ENCODE results near the gene ALPI. TPM values are rescaled to one million over a fixed set of nuclear protein-coding genes. Genes with fewer than 3 reads are reported as not detected.

The ALPI gene
- total RNA-seq, 1 donor from 2014 or later: not detected

DNA sequence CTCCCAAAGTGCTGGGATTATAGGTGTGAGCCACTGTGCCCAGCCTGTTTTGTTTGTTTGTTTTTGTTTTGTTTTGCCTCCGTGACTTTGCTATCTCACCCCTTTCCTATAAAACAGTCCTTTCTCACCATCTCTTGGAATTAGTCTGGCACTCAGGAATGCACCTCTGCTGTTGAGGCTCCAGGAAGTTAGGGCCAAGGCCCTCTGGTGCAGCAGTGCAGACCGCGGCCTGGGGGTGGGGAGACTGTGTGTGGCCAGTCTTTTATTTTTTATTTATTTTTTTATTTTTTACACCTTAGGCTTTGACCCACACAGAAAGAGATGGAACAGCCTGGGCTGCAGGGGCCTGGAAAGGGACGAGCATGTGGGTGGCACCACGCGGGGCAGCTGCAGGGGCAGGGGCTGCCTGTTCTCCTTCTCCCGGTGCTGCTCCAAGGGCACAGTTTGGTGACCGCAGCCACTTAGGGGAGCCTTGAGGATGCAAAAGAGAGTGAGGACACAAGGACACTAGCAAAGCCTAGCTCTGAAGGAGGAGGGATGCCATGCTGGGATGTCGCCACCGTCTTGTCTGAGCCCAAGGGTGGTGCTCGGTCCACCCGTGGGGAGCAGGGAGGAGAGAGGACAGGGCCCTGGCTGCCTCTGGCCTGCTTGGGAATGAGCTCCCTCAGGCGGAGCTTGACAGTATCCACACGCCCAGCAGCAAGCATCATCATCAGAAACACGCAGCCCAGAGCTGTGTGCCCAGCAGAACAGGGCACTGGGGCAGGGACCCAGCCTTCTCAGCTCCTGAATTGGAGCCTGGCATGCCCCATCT is 19.4 kb upstream of the ALPI start:
- no peak overlapping the region for H3K4me3 ChIP-seq
- no peaks in the 10 kb centered on the region for H3K4me1 ChIP-seq
- ATAC-seq (no peak), DNase-seq (peak; percentile 57)
- intact Hi-C loops (cut with DNase I): loop anchor here (10.0 kb wide), 1 partner anchor 512 kb away; the partner anchor contains the start of gene NPPC
- no peak for TF ChIP-seq CTCF (IDR thresholded peaks at IDR 0.05)
- no peak overlapping the region for H3K27ac ChIP-seq
- H3K9me3 ChIP-seq: no peaks in the 10 kb centered on the region
- no peaks in the 10 kb centered on the region for H3K27me3 ChIP-seq
- H3K36me3 ChIP-seq: no peaks in the 10 kb centered on the region

GRCh38 chr2:232437195-232437571 is 18.8 kb upstream of the ALPI start:
- Histone ChIP-seq H3K27me3 (no peaks in the 10 kb centered on the region), H3K36me3 (no peaks in the 10 kb centered on the region), H3K27ac (no peak overlapping the region), H3K9me3 (no peaks in the 10 kb centered on the region), H3K4me1 (no peaks in the 10 kb centered on the region), H3K4me3 (no peak overlapping the region)
- peak; percentile 62 for DNase-seq
- TF ChIP-seq CTCF (IDR thresholded peaks at IDR 0.05): no peak
- no peak for ATAC-seq
- intact Hi-C loops (cut with DNase I): loop anchor here (10.0 kb wide), 1 partner anchor 512 kb away; the partner anchor contains the start of gene NPPC

GRCh38 chr2:232438091-232438490 is 17.9 kb upstream of the ALPI start:
- Histone ChIP-seq H3K27ac (no peak overlapping the region), H3K4me1 (no peaks in the 10 kb centered on the region), H3K36me3 (no peaks in the 10 kb centered on the region), H3K27me3 (no peaks in the 10 kb centered on the region), H3K4me3 (no peak overlapping the region), H3K9me3 (no peaks in the 10 kb centered on the region)
- intact Hi-C loops (cut with DNase I): loop anchor here (10.0 kb wide), 1 partner anchor 513 kb away; the partner anchor contains the start of gene NPPC
- DNase-seq (peak; percentile 21), ATAC-seq (no peak)
- TF ChIP-seq CTCF (IDR thresholded peaks at IDR 0.05): no peak

DNA sequence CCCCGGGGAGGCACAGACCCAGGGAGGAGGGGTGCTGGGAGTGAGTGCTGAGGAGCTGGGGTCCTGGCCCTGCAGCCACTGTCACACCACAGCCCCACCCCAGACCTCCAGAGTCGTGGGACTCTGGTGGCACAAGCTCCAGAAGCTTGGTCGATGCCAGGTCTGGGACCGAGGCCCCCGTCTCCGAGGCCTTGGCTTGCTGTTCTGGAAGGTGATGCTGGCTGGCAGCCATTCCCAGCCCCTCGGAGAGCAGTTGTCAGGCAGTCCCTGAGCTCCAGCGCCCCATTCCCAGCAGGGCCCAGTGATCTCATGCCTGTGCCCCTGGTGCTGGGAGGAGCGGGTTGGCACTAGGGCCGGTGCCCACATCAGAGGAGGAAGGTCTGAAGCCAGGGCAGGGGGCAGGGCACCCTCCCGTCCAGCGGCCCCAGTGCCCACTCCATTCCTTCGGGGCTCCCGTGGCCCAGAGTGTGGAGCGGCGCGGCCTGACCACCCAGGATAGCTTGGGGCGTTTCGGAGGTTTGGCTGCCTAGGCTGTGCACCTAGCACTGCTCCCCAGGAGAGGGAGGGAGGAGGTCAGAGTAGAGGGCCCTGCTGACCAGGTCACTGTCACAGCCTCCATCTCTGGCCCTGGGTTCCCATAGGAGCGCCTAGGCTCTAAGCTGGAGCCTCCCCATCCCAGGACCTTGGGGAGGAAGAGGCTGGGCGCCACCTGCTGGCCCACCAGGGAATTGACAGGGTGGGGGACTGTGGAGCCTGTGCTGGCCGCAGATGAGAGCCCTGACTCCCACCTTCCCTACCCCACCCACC is 16.8 kb upstream of the ALPI start:
- Histone ChIP-seq H3K4me3 (no peak overlapping the region), H3K27ac (no peak overlapping the region), H3K27me3 (no peaks in the 10 kb centered on the region), H3K9me3 (no peaks in the 10 kb centered on the region), H3K4me1 (no peaks in the 10 kb centered on the region), H3K36me3 (no peaks in the 10 kb centered on the region)
- intact Hi-C loops (cut with DNase I): loop anchor here (10.0 kb wide), 1 partner anchor 514 kb away; the partner anchor contains the start of gene NPPC
- DNase-seq (peak; percentile 66), ATAC-seq (peak; percentile 70)
- peak; percentile 57 for TF ChIP-seq CTCF (IDR thresholded peaks at IDR 0.05)

GRCh38 chr2:232439758-232440135 is 16.2 kb upstream of the ALPI start:
- Histone ChIP-seq H3K4me3 (no peak overlapping the region), H3K27me3 (no peaks in the 10 kb centered on the region), H3K4me1 (no peaks in the 10 kb centered on the region), H3K9me3 (no peaks in the 10 kb centered on the region), H3K36me3 (no peaks in the 10 kb centered on the region), H3K27ac (no peak overlapping the region)
- peak; percentile 43 for TF ChIP-seq CTCF (IDR thresholded peaks at IDR 0.05)
- intact Hi-C loops (cut with DNase I): loop anchor here (10.0 kb wide), 1 partner anchor 515 kb away; the partner anchor contains the start of gene NPPC
- DNase-seq (peak; percentile 52), ATAC-seq (no peak)

Data from upper lobe of right lung (tissue), 1 donor.